ENCODE measurements around the gene SLC8A1. TPM values are rescaled to one million over a fixed set of nuclear protein-coding genes. Genes with fewer than 3 reads are reported as not detected.

SLC8A1 gene
- total RNA-seq, 1 donor = 39.1 TPM

GRCh38 chr2:40115348-40115747 lies 336.5 kb downstream of the SLC8A1 start:
- no peak for DNase-seq (ENCODE audit: low read depth)
- no peak for TF ChIP-seq CTCF (IDR thresholded peaks at IDR 0.05; ENCODE audit: insufficient read depth, low read length)
- no peak overlapping the region for H3K4me3 ChIP-seq (ENCODE audit: low read depth, low read length)

GRCh38 chr2:40113997-40114396 lies 337.9 kb downstream of the SLC8A1 start:
- TF ChIP-seq CTCF (IDR thresholded peaks at IDR 0.05; ENCODE audit: insufficient read depth, low read length) = no peak
- H3K4me3 ChIP-seq (ENCODE audit: low read depth, low read length) = no peak overlapping the region
- no peak for DNase-seq (ENCODE audit: low read depth)

GRCh38 chr2:40113272-40113968 lies 338.5 kb downstream of the SLC8A1 start:
- no peak overlapping the region for H3K4me3 ChIP-seq (ENCODE audit: low read depth, low read length)
- no peak for DNase-seq (ENCODE audit: low read depth)
- no peak for TF ChIP-seq CTCF (IDR thresholded peaks at IDR 0.05; ENCODE audit: insufficient read depth, low read length)

GRCh38 chr2:40109381-40109780 lies 342.5 kb downstream of the SLC8A1 start:
- no peak for TF ChIP-seq CTCF (IDR thresholded peaks at IDR 0.05; ENCODE audit: insufficient read depth, low read length)
- H3K4me3 ChIP-seq (ENCODE audit: low read depth, low read length) = no peak overlapping the region
- no peak for DNase-seq (ENCODE audit: low read depth)

- no peak for DNase-seq (ENCODE audit: low read depth)
- no peak for TF ChIP-seq CTCF (IDR thresholded peaks at IDR 0.05; ENCODE audit: insufficient read depth, low read length)
- H3K4me3 ChIP-seq (ENCODE audit: low read depth, low read length) = no peak overlapping the region
These were observed 343.0 kb downstream of the SLC8A1 start for GRCh38 chr2:40108851-40109250.

GRCh38 chr2:40106061-40106460 lies 345.8 kb downstream of the SLC8A1 start:
- no peak overlapping the region for H3K4me3 ChIP-seq (ENCODE audit: low read depth, low read length)

More at GRCh38 chr2:40106061-40106460, 345.8 kb downstream of the SLC8A1 start:
- no peak for TF ChIP-seq CTCF (IDR thresholded peaks at IDR 0.05; ENCODE audit: insufficient read depth, low read length)
- no peak for DNase-seq (ENCODE audit: low read depth)
